Measurements from ENCODE around the gene PRKD1.

PRKD1 gene

GRCh38 chr14:29802211-29802610 lies 125.4 kb downstream of the PRKD1 start:
- Histone ChIP-seq H3K4me2 (ENCODE audit: insufficient read depth, low read length) (no peak overlapping the region), H3K79me2 (ENCODE audit: insufficient read depth, low read length) (no peaks in the 10 kb centered on the region), H3K27ac (ENCODE audit: low read length) (no peak overlapping the region), H2AFZ (ENCODE audit: low read depth, low read length) (no peak overlapping the region), H4K20me1 (ENCODE audit: insufficient read depth, low read length) (no peaks in the 10 kb centered on the region), H3K9ac (ENCODE audit: low read depth, low read length) (no peak overlapping the region), H3K4me1 (ENCODE audit: insufficient read depth, low read length) (no peaks in the 10 kb centered on the region), H3K4me3 (ENCODE audit: low read depth in 1 of 2, low read length in 2 of 2) (no peak overlapping the region), H3K27me3 (ENCODE audit: insufficient read depth, low read length, poor library complexity) (no peaks in the 10 kb centered on the region), H3K36me3 (ENCODE audit: insufficient read depth, low read length) (no peaks in the 10 kb centered on the region), H3K9me3 (ENCODE audit: insufficient read depth, low read length, severe bottlenecking) (no peaks in the 10 kb centered on the region)
- no peak for TF ChIP-seq EZH2 (IDR thresholded peaks at IDR 0.05; ENCODE audit: borderline replicate concordance, low read depth, low read length, severe bottlenecking)
- ATAC-seq (ENCODE audit: insufficient read depth, low read depth), result no peak
- DNase-seq, result no peak

- Histone ChIP-seq H3K4me3 (ENCODE audit: low read depth in 1 of 2, low read length in 2 of 2) (no peak overlapping the region), H3K4me2 (ENCODE audit: insufficient read depth, low read length) (no peak overlapping the region), H3K27ac (ENCODE audit: low read length) (no peak overlapping the region), H3K9ac (ENCODE audit: low read depth, low read length) (no peak overlapping the region), H4K20me1 (ENCODE audit: insufficient read depth, low read length) (no peaks in the 10 kb centered on the region), H3K36me3 (ENCODE audit: insufficient read depth, low read length) (no peaks in the 10 kb centered on the region), H3K27me3 (ENCODE audit: insufficient read depth, low read length, poor library complexity) (no peaks in the 10 kb centered on the region), H2AFZ (ENCODE audit: low read depth, low read length) (no peak overlapping the region), H3K79me2 (ENCODE audit: insufficient read depth, low read length) (no peaks in the 10 kb centered on the region), H3K9me3 (ENCODE audit: insufficient read depth, low read length, severe bottlenecking) (no peaks in the 10 kb centered on the region), H3K4me1 (ENCODE audit: insufficient read depth, low read length) (no peaks in the 10 kb centered on the region)
- ATAC-seq (ENCODE audit: insufficient read depth, low read depth) (no peak), DNase-seq (no peak)
- TF ChIP-seq CTCF (IDR thresholded peaks at IDR 0.05; ENCODE audit: borderline replicate concordance, extremely low read depth, low read length, poor library complexity, severe bottlenecking) (no peak), EZH2 (IDR thresholded peaks at IDR 0.05; ENCODE audit: borderline replicate concordance, low read depth, low read length, severe bottlenecking) (no peak)
Measured at GRCh38 chr14:29800961-29801360, 126.7 kb downstream of the PRKD1 start.

- H3K27ac ChIP-seq (ENCODE audit: low read length), result no peak overlapping the region
Measured at GRCh38 chr14:29799464-29800095, 128.1 kb downstream of the PRKD1 start.

GRCh38 chr14:29798811-29799210 lies 128.8 kb downstream of the PRKD1 start:
- Histone ChIP-seq H3K27me3 (ENCODE audit: insufficient read depth, low read length, poor library complexity) (no peaks in the 10 kb centered on the region), H3K36me3 (ENCODE audit: insufficient read depth, low read length) (no peaks in the 10 kb centered on the region), H2AFZ (ENCODE audit: low read depth, low read length) (no peak overlapping the region), H3K4me3 (ENCODE audit: low read depth in 1 of 2, low read length in 2 of 2) (no peak overlapping the region), H3K4me1 (ENCODE audit: insufficient read depth, low read length) (no peaks in the 10 kb centered on the region), H4K20me1 (ENCODE audit: insufficient read depth, low read length) (no peaks in the 10 kb centered on the region), H3K4me2 (ENCODE audit: insufficient read depth, low read length) (no peak overlapping the region), H3K27ac (ENCODE audit: low read length) (no peak overlapping the region), H3K79me2 (ENCODE audit: insufficient read depth, low read length) (no peaks in the 10 kb centered on the region), H3K9me3 (ENCODE audit: insufficient read depth, low read length, severe bottlenecking) (no peaks in the 10 kb centered on the region), H3K9ac (ENCODE audit: low read depth, low read length) (no peak overlapping the region)
- TF ChIP-seq CTCF (IDR thresholded peaks at IDR 0.05; ENCODE audit: borderline replicate concordance, extremely low read depth, low read length, poor library complexity, severe bottlenecking), result no peak
- no peak for TF ChIP-seq EZH2 (IDR thresholded peaks at IDR 0.05; ENCODE audit: borderline replicate concordance, low read depth, low read length, severe bottlenecking)
- ATAC-seq (ENCODE audit: insufficient read depth, low read depth) (no peak), DNase-seq (no peak)

More at GRCh38 chr14:29799464-29800095, 128.1 kb downstream of the PRKD1 start:
- no peaks in the 10 kb centered on the region for H3K79me2 ChIP-seq (ENCODE audit: insufficient read depth, low read length)
- no peak for DNase-seq
- no peak for ATAC-seq (ENCODE audit: insufficient read depth, low read depth)
- no peak overlapping the region for H2AFZ ChIP-seq (ENCODE audit: low read depth, low read length)
- no peaks in the 10 kb centered on the region for H3K27me3 ChIP-seq (ENCODE audit: insufficient read depth, low read length, poor library complexity)
- no peak overlapping the region for H3K4me3 ChIP-seq (ENCODE audit: low read depth in 1 of 2, low read length in 2 of 2)
- TF ChIP-seq CTCF (IDR thresholded peaks at IDR 0.05; ENCODE audit: borderline replicate concordance, extremely low read depth, low read length, poor library complexity, severe bottlenecking) (no peak), EZH2 (IDR thresholded peaks at IDR 0.05; ENCODE audit: borderline replicate concordance, low read depth, low read length, severe bottlenecking) (no peak)
- no peak overlapping the region for H3K4me2 ChIP-seq (ENCODE audit: insufficient read depth, low read length)
- H3K36me3 ChIP-seq (ENCODE audit: insufficient read depth, low read length), result no peaks in the 10 kb centered on the region
- H3K9me3 ChIP-seq (ENCODE audit: insufficient read depth, low read length, severe bottlenecking), result no peaks in the 10 kb centered on the region
- no peaks in the 10 kb centered on the region for H4K20me1 ChIP-seq (ENCODE audit: insufficient read depth, low read length)
- no peaks in the 10 kb centered on the region for H3K4me1 ChIP-seq (ENCODE audit: insufficient read depth, low read length)
- no peak overlapping the region for H3K9ac ChIP-seq (ENCODE audit: low read depth, low read length)

Data from DND-41 (cell line).